Measurements from ENCODE around the gene FKTN. TPM values are rescaled to one million over a fixed set of nuclear protein-coding genes. Genes with fewer than 3 reads are reported as not detected.
"Not testable (repeated sequence)": the region's sequence is repeated elsewhere in the genome, so short reads cannot be mapped to it uniquely, and the experiment has no call there.

FKTN gene
- total RNA-seq, 1 donor from 2014 or later: 23.5 TPM

- no peak for TF ChIP-seq CTCF (IDR thresholded peaks at IDR 0.05)
- no peaks in the 10 kb centered on the region for H3K9me3 Mint-ChIP-seq (ENCODE audit: unreplicated experiment)
- DNase-seq (ENCODE audit: extremely low spot score, unreplicated experiment): no peak
- H3K4me1 Mint-ChIP-seq (ENCODE audit: unreplicated experiment): peaks cover 15% of the 10 kb centered on the region
- H3K27ac Mint-ChIP-seq (ENCODE audit: unreplicated experiment): no peak overlapping the region
- H3K27me3 Mint-ChIP-seq (ENCODE audit: unreplicated experiment): no peaks in the 10 kb centered on the region
- peaks cover 2% of the 10 kb centered on the region for H3K36me3 Mint-ChIP-seq (ENCODE audit: unreplicated experiment)
- H3K4me3 Mint-ChIP-seq (ENCODE audit: unreplicated experiment): no peak overlapping the region
These were observed 3.9 kb upstream of the FKTN start for GRCh38 chr9:105554042-105554441.

GRCh38 chr9:105572455-105572854, 14.5 kb downstream of the FKTN start:
- H3K36me3 Mint-ChIP-seq (ENCODE audit: unreplicated experiment): peaks cover 31% of the 10 kb centered on the region
- no peak overlapping the region for H3K4me3 Mint-ChIP-seq (ENCODE audit: unreplicated experiment)
- TF ChIP-seq CTCF (IDR thresholded peaks at IDR 0.05): no peak
- no peaks in the 10 kb centered on the region for H3K27me3 Mint-ChIP-seq (ENCODE audit: unreplicated experiment)
- no peaks in the 10 kb centered on the region for H3K4me1 Mint-ChIP-seq (ENCODE audit: unreplicated experiment)
- H3K27ac Mint-ChIP-seq (ENCODE audit: unreplicated experiment): no peak overlapping the region
- DNase-seq (ENCODE audit: extremely low spot score, unreplicated experiment): no peak
- peaks cover 20% of the 10 kb centered on the region for H3K9me3 Mint-ChIP-seq (ENCODE audit: unreplicated experiment)

- H3K27ac Mint-ChIP-seq (ENCODE audit: unreplicated experiment); DNase-seq (ENCODE audit: extremely low spot score, unreplicated experiment); H3K9me3 Mint-ChIP-seq (ENCODE audit: unreplicated experiment); H3K27me3 Mint-ChIP-seq (ENCODE audit: unreplicated experiment); H3K4me3 Mint-ChIP-seq (ENCODE audit: unreplicated experiment); H3K4me1 Mint-ChIP-seq (ENCODE audit: unreplicated experiment): not testable (repeated sequence)
- H3K36me3 Mint-ChIP-seq (ENCODE audit: unreplicated experiment): peaks cover 18% of the 10 kb centered on the region
These were observed 22.0 kb downstream of the FKTN start for GRCh38 chr9:105579952-105580351.

GRCh38 chr9:105581550-105581949, 23.6 kb downstream of the FKTN start:
- not testable (repeated sequence) for H3K9me3 Mint-ChIP-seq (ENCODE audit: unreplicated experiment); DNase-seq (ENCODE audit: extremely low spot score, unreplicated experiment); H3K27me3 Mint-ChIP-seq (ENCODE audit: unreplicated experiment); H3K4me1 Mint-ChIP-seq (ENCODE audit: unreplicated experiment); H3K27ac Mint-ChIP-seq (ENCODE audit: unreplicated experiment); H3K4me3 Mint-ChIP-seq (ENCODE audit: unreplicated experiment)
- peaks cover 10% of the 10 kb centered on the region for H3K36me3 Mint-ChIP-seq (ENCODE audit: unreplicated experiment)

- Mint-ChIP-seq H3K4me1 (ENCODE audit: unreplicated experiment) (no peaks in the 10 kb centered on the region), H3K36me3 (ENCODE audit: unreplicated experiment) (peaks cover 32% of the 10 kb centered on the region), H3K27me3 (ENCODE audit: unreplicated experiment) (no peaks in the 10 kb centered on the region), H3K27ac (ENCODE audit: unreplicated experiment) (no peak overlapping the region), H3K4me3 (ENCODE audit: unreplicated experiment) (no peak overlapping the region), H3K9me3 (ENCODE audit: unreplicated experiment) (peaks cover 13% of the 10 kb centered on the region)
- DNase-seq (ENCODE audit: extremely low spot score, unreplicated experiment): no peak
- no peak for TF ChIP-seq CTCF (IDR thresholded peaks at IDR 0.05)
These were observed 35.2 kb downstream of the FKTN start for GRCh38 chr9:105593145-105593544.

- H3K4me3 Mint-ChIP-seq (ENCODE audit: unreplicated experiment): no peak overlapping the region
- no peak overlapping the region for H3K27ac Mint-ChIP-seq (ENCODE audit: unreplicated experiment)
- H3K27me3 Mint-ChIP-seq (ENCODE audit: unreplicated experiment): no peaks in the 10 kb centered on the region
- peaks cover 6% of the 10 kb centered on the region for H3K36me3 Mint-ChIP-seq (ENCODE audit: unreplicated experiment)
- H3K4me1 Mint-ChIP-seq (ENCODE audit: unreplicated experiment): no peaks in the 10 kb centered on the region
- TF ChIP-seq CTCF (IDR thresholded peaks at IDR 0.05): peak; percentile 70
- H3K9me3 Mint-ChIP-seq (ENCODE audit: unreplicated experiment): no peaks in the 10 kb centered on the region
- DNase-seq (ENCODE audit: extremely low spot score, unreplicated experiment): no peak
These were observed 51.0 kb downstream of the FKTN start for GRCh38 chr9:105608721-105609598.

Data from osteocyte (in vitro differentiated cells).